BLaER1 (cell line): ENCODE results near the gene APOA5.
"Not testable (repeated sequence)": the region's sequence is repeated elsewhere in the genome, so short reads cannot be mapped to it uniquely, and the experiment has no call there.

Experiments
- H3K27ac ChIP-seq: shearing (Covaris generic); formaldehyde crosslinking; 2 replicates; pipeline ENCODE4 v1.8.1; 2022
- H3K27me3 ChIP-seq: shearing (Covaris generic); formaldehyde crosslinking; 2 replicates; pipeline ENCODE4 v1.8.1; 2022
- H3K36me3 ChIP-seq: shearing (Covaris generic); formaldehyde crosslinking; 2 replicates; pipeline ENCODE4 v1.8.1; 2022
- H3K4me1 ChIP-seq: shearing (Covaris generic); formaldehyde crosslinking; 2 replicates; pipeline ENCODE4 v1.8.1; 2022
- H3K4me2 ChIP-seq: shearing (Covaris generic); formaldehyde crosslinking; 2 replicates; pipeline ENCODE4 v1.8.1; 2022
- H3K4me3 ChIP-seq: shearing (Covaris generic); formaldehyde crosslinking; 2 replicates; pipeline ENCODE4 v1.8.1; 2022
- H3K9ac ChIP-seq: shearing (Covaris generic); formaldehyde crosslinking; 2 replicates; pipeline ENCODE4 v1.8.1; 2022
- H3K9me3 ChIP-seq: shearing (Covaris generic); formaldehyde crosslinking; 2 replicates; pipeline ENCODE4 v1.8.1; 2022
- H4K20me1 ChIP-seq: shearing (Covaris generic); formaldehyde crosslinking; 2 replicates; pipeline ENCODE4 v1.8.1; 2022
- Cebpa-rat ChIP-seq: shearing (Covaris generic); IDR thresholded peaks from 2 replicates; pipeline ENCODE4 v1.8.1; 2022

The APOA5 gene

DNA sequence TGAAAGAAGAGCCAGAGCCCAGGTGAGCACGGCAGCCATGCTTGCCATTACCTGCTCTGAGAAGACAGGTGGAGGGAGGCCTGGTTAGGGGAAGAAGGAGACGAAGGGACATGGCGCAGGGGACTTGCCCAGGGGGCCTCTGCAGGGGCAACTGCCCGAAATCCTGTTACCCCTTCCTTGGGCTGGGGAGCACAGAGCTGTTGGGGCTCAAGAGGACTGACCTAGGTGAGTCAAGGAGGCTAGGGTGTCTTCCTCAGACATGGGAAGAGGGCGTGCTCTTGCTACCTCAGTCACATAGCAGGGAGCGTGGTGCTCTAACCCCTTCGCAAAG, at the start of gene APOA5:
TSS of gene APOA5 (minus strand) at position 67 of the 331 bp plus-strand sequence. CDS start at position 48, 19 bp downstream.
- Histone ChIP-seq H3K36me3 (peaks cover 1% of the 10 kb centered on the region), H3K27me3 (no peaks in the 10 kb centered on the region), H3K4me2 (peak within 1 kb of the TSS; percentile 7; the same call in 1 of the 2 replicates), H3K9ac (no peak within 1 kb of the TSS), H3K9me3 (no peaks in the 10 kb centered on the region), H3K4me3 (no peak within 1 kb of the TSS), H3K27ac (no peak within 1 kb of the TSS), H3K4me1 (peaks cover 16% of the 10 kb centered on the region), H4K20me1 (no peaks in the 10 kb centered on the region)
- no peak for TF ChIP-seq Cebpa-rat

- Histone ChIP-seq H3K36me3 (peaks cover 27% of the 10 kb centered on the region), H3K9ac (no peak overlapping the region), H3K27ac (no peak overlapping the region), H3K4me2 (no peak overlapping the region), H4K20me1 (no peaks in the 10 kb centered on the region), H3K27me3 (no peaks in the 10 kb centered on the region), H3K4me3 (no peak overlapping the region), H3K9me3 (no peaks in the 10 kb centered on the region), H3K4me1 (no peaks in the 10 kb centered on the region; the same call in 1 of the 2 replicates)
- TF ChIP-seq Cebpa-rat, result no peak
Measured at GRCh38 chr11:116840746-116841296, 49.1 kb upstream of the APOA5 start.

- Histone ChIP-seq H3K4me1 (peaks cover 4% of the 10 kb centered on the region), H3K9ac (no peak overlapping the region), H4K20me1 (no peaks in the 10 kb centered on the region), H3K9me3 (no peaks in the 10 kb centered on the region), H3K27ac (no peak overlapping the region), H3K4me3 (no peak overlapping the region), H3K27me3 (no peaks in the 10 kb centered on the region), H3K36me3 (peaks cover 22% of the 10 kb centered on the region), H3K4me2 (no peak overlapping the region)
- TF ChIP-seq Cebpa-rat, result no peak
Measured at GRCh38 chr11:116840224-116840745, 48.6 kb upstream of the APOA5 start.

DNA sequence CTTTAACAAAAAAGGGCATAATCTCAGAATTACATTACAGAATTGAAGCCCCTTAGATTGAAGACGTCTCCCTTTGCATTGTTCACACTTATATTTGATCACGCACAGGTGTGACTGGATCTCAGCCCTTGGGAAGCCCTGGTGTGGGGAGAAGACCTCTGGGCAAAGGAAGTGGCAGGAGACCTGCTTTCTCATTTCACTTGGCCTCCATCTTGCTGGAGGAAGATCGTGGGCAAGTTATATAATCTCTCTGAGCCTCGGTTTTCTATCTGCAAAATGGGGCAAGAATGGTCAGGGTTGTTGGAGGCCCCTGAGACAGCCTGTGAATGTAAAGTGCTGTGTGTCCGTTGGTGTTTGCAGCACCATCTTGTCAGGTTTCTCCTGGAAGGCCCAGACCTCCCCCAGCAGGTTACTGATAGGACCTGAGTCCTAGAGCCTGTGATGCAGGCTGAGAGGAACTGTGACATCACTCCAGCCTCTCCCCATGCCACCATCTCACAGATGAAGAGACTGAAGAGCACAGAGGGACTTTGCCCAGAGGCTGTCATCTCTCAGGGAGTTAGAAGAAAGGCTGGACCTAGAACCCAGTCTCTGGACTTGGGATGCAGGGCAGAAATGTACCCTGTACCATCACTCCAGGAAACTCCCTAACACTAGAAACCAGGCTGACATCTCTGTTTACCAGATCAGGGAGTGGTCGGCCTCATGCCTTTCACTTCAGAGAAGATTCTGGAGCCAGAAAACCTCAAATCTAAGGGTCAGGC, 46.8 kb upstream of the APOA5 start:
- H3K36me3 ChIP-seq, result peaks cover 7% of the 10 kb centered on the region
- H3K27me3 ChIP-seq, result no peaks in the 10 kb centered on the region
- H3K27ac ChIP-seq, result no peak overlapping the region
- no peak overlapping the region for H3K9ac ChIP-seq
- H3K4me3 ChIP-seq, result no peak overlapping the region
- H3K9me3 ChIP-seq, result no peaks in the 10 kb centered on the region
- no peak for TF ChIP-seq Cebpa-rat
- H3K4me2 ChIP-seq, result no peak overlapping the region
- no peaks in the 10 kb centered on the region for H4K20me1 ChIP-seq
- peaks cover 22% of the 10 kb centered on the region for H3K4me1 ChIP-seq

GRCh38 chr11:116837231-116838091, 45.8 kb upstream of the APOA5 start, which contains the start of gene APOA1:
Gene APOA1 (minus strand): TSS chr11:116837622. CDS start chr11:116837387, 235 bp downstream.
- Histone ChIP-seq H3K9me3 (no peaks in the 10 kb centered on the region), H3K27ac (no peak within 1 kb of the TSS), H3K36me3 (no peaks in the 10 kb centered on the region), H3K9ac (no peak within 1 kb of the TSS), H3K4me1 (peaks cover 22% of the 10 kb centered on the region), H4K20me1 (no peaks in the 10 kb centered on the region), H3K27me3 (no peaks in the 10 kb centered on the region), H3K4me3 (no peak within 1 kb of the TSS), H3K4me2 (0 out of 2 replicates have a peak within 1 kb of the TSS, but pooled peaks have one; percentile 99)
- no peak for TF ChIP-seq Cebpa-rat

GRCh38 chr11:116836632-116836991, 44.9 kb upstream of the APOA5 start:
- no peak overlapping the region for H3K9ac ChIP-seq
- H3K4me3 ChIP-seq, result no peak overlapping the region
- no peaks in the 10 kb centered on the region for H3K27me3 ChIP-seq
- TF ChIP-seq Cebpa-rat, result no peak
- H3K4me2 ChIP-seq, result no peak overlapping the region
- H3K4me1 ChIP-seq, result peaks cover 22% of the 10 kb centered on the region
- no peaks in the 10 kb centered on the region for H3K36me3 ChIP-seq
- no peaks in the 10 kb centered on the region for H4K20me1 ChIP-seq
- H3K27ac ChIP-seq, result no peak overlapping the region
- no peaks in the 10 kb centered on the region for H3K9me3 ChIP-seq

GRCh38 chr11:116835791-116836631, 44.3 kb upstream of the APOA5 start:
- Histone ChIP-seq H3K27me3 (no peaks in the 10 kb centered on the region), H3K27ac (peak overlapping the region; percentile 85), H3K4me2 (peak overlapping the region; percentile 99), H3K4me1 (peaks cover 22% of the 10 kb centered on the region), H3K9ac (peak overlapping the region; percentile 84), H3K9me3 (no peaks in the 10 kb centered on the region), H3K4me3 (peak overlapping the region; percentile 70), H3K36me3 (no peaks in the 10 kb centered on the region), H4K20me1 (no peaks in the 10 kb centered on the region)
- no peak for TF ChIP-seq Cebpa-rat

DNA sequence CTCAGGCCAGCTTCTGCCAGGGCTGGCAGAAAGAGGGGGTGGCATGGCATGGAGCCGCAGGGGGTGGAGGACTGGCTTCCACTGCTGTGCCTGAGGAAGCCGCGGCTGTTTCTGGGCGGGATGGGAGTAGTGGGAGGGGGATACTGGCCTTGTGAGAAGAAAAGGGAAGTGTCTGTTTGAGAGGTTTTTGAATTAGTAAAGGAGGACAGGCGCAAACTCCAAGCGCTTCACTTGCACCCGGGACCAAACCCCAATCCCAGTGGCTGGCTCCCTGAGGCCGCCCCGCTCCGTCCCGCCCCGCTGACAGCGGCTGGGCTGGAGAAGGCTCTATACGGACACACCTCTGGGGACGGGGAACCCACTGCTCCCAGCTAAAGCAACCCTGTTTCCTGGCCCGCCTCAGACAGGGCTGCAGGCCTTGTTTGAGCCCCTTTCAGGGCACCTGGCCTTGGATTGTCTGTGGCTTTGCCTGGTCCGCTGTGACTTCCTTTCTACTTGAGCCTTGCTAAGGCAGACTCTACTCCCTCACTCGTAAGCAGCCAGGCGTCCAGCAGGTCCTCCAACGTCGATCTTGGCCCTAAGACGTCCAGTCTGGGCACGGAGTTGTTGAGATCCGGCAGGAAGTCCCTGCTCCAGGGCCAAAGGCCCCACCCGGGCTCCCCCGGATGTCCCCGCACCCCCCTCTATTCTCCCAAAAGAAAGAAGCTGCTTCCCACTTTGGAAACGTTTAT, 43.5 kb upstream of the APOA5 start:
- Histone ChIP-seq H3K36me3 (no peaks in the 10 kb centered on the region), H3K4me1 (peaks cover 22% of the 10 kb centered on the region), H3K9ac (peak overlapping the region; percentile 84), H4K20me1 (no peaks in the 10 kb centered on the region), H3K4me2 (peak overlapping the region; percentile 99), H3K27me3 (no peaks in the 10 kb centered on the region), H3K27ac (peak overlapping the region; percentile 85), H3K4me3 (peak overlapping the region; percentile 70), H3K9me3 (no peaks in the 10 kb centered on the region)
- no peak for TF ChIP-seq Cebpa-rat

GRCh38 chr11:116834535-116835041, 42.9 kb upstream of the APOA5 start:
- H3K9ac ChIP-seq, result peak overlapping the region; percentile 84; the same call in 1 of the 2 replicates
- H3K9me3 ChIP-seq, H3K27ac ChIP-seq, H3K36me3 ChIP-seq, H4K20me1 ChIP-seq, H3K27me3 ChIP-seq: not testable (repeated sequence)
- H3K4me3 ChIP-seq, result peak overlapping the region; percentile 70; the same call in 1 of the 2 replicates
- H3K4me2 ChIP-seq, result peak overlapping the region; percentile 99
- peaks cover 28% of the 10 kb centered on the region for H3K4me1 ChIP-seq
